D721Med (cell line): ENCODE results near the gene BLOC1S2.

ENCODE experiments used
- DNase-seq: peaks from one replicate; pipeline ENCODE4 v3.0.0; 2011; ENCODE audit warnings: low spot score; ENCODE audit not compliant: insufficient read length
- FAIRE-seq: peaks from 2 replicates; lab custom pipeline; 2011; peaks lifted over from hg19 to GRCh38; lab: Jason Lieb, UNC
- CTCF ChIP-seq: IDR thresholded peaks from 2 replicates; pipeline ENCODE4 v1.5.1; 2012; ENCODE audit warnings: mild to moderate bottlenecking, control low read depth; ENCODE audit not compliant: insufficient read depth; ENCODE audit errors: missing control alignments

The BLOC1S2 gene

GRCh38 chr10:100232101-100232500, 54.4 kb downstream of the BLOC1S2 start:
- no peak for TF ChIP-seq CTCF
- DNase-seq (no peak), FAIRE-seq (no peak)

DNA sequence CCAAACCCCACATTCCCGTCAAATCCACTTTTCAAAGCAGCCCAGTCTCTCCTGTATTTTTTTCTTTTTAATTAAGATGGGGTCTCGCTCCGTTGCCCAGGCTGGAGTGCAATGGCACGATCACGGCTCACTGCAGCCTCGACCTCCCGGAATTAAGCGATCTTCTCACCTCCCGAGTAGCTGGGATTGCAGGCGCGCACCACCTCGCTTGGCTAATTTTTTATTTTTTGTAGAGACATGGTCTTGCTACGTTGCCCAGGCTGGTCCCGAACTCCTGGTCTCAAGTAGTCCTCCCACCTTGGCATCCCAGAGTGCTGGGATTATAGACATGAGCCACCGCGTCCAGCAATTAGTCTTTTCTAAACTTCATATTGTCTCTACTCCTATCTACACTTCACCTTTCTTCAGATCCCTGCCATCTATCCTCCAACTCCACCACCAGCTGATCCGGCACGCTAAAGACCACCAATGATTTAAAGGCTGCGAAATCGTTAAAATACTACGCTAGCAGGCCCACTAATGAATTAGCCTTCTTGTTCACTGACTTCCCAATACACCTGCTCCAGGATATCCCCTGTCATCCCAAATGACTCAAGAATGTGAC, 56.6 kb downstream of the BLOC1S2 start:
- TF ChIP-seq CTCF = no peak
- DNase-seq = no peak
- FAIRE-seq = no peak

DNA sequence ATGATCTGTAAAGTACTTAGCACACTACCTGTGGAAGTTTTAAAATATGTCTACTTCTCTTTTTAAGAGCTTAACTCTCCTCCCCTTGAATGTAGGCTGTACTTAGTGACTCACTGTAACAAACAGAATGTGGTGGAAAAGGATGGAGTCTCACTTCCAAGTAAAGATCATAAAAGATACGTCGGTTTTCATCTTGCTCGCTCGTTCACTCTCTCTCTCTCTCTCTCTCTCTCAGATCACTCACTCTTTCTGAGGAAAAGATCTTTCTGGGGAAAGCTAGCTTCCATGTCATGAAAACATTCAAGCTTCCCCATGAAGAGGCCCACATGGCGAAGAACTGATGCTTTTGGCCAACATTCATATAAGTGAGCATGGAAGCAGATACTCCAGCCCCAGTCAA, 62.6 kb downstream of the BLOC1S2 start:
- no peak for TF ChIP-seq CTCF
- no peak for DNase-seq
- no peak for FAIRE-seq
